Activated CD4-positive, alpha-beta T cell treated with anti-CD3 and anti-CD28 coated beads for 36 hours (primary cell): ENCODE results near the gene PHKA2. TPM values are rescaled to one million over a fixed set of nuclear protein-coding genes. Genes with fewer than 3 reads are reported as not detected.
"Not testable (repeated sequence)": the region's sequence is repeated elsewhere in the genome, so short reads cannot be mapped to it uniquely, and the experiment has no call there.

Experiments
- ATAC-seq: fragments of 200-7000 bp; cut with Tn5 transposase; one replicate; pipeline ENCODE4 v1.10.0; 2021; ENCODE audit warnings: mild to moderate bottlenecking, moderate library complexity
- CTCF ChIA-PET: fragments of 350-600 bp; sonication (Branson Sonifier 250); formaldehyde crosslinking; loops from one replicate; lab custom pipeline; 2021; ENCODE audit warnings: antibody characterized with exemption; lab: Charles Lee
- POLR2A ChIA-PET: fragments of 350-600 bp; sonication (Branson Sonifier 250); formaldehyde crosslinking; loops from one replicate; lab custom pipeline; 2021; ENCODE audit warnings: antibody characterized with exemption, inconsistent platforms; lab: Charles Lee
- DNase-seq: peaks from one replicate; pipeline ENCODE4 v3.0.0-alpha.2; 2020
- H3K27ac Mint-ChIP-seq: one replicate; pipeline ENCODE4 v1.8.0; 2021; ENCODE audit warnings: mixed read lengths
- H3K27me3 Mint-ChIP-seq: one replicate; pipeline ENCODE4 v1.8.0; 2021; ENCODE audit warnings: mixed read lengths
- H3K36me3 Mint-ChIP-seq: one replicate; pipeline ENCODE4 v1.8.0; 2021; ENCODE audit warnings: low read depth, mixed read lengths
- H3K4me1 Mint-ChIP-seq: one replicate; pipeline ENCODE4 v1.8.0; 2021; ENCODE audit warnings: mixed read lengths
- H3K4me3 Mint-ChIP-seq: one replicate; pipeline ENCODE4 v1.8.0; 2021; ENCODE audit warnings: mild to moderate bottlenecking, moderate library complexity, mixed read lengths
- H3K9me3 Mint-ChIP-seq: one replicate; pipeline ENCODE4 v1.8.0; 2021; ENCODE audit warnings: low read depth, mixed read lengths
- intact Hi-C, 2 experiments: fragments of 100-400 bp; cut with DNase I in 1 of 2; cut with micrococcal nuclease in 1 of 2; formaldehyde crosslinking; loops; one replicate each; pipeline versions ENCODE4 v1.14.2 to v1.15.1; 2022 to 2024; cut with DNase I, micrococcal nuclease
- total RNA-seq, 2 experiments: library from RNA; stranded (reverse); gene quantifications; one replicate each; pipeline ENCODE4 v1.2.3, GENCODE V29; 2021

The PHKA2 gene
- total RNA-seq, 2 experiments from 2014 or later, result 22.0 to 24.5 TPM

DNA sequence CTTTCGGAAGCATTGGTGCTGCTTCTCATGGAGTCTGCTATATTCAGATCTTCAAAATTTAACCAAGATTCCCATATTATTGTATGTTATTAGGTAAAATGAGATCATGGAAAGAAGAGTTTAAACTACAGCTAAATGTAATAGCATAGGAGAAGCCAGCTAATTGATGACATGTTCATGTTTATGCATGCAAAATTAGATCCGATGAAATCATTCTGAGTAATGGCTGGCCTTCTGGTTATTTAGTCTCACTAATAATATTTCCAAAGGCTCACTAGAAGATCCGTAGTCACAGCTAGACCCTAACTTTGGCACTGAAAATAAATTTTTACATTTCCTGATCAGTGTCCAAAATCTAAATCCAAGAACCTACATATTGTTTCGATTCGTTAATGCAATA, 19.8 kb upstream of the PHKA2 start:
- Mint-ChIP-seq H3K36me3 (no peaks in the 10 kb centered on the region), H3K4me3 (no peak overlapping the region), H3K27ac (no peak overlapping the region), H3K27me3 (no peaks in the 10 kb centered on the region), H3K9me3 (no peaks in the 10 kb centered on the region), H3K4me1 (no peaks in the 10 kb centered on the region)
- POLR2A ChIA-PET, result no interaction called here
- no peak for DNase-seq
- intact Hi-C loops, result no loop called here
- no peak for ATAC-seq
- CTCF ChIA-PET, result interaction anchor here (2.0 kb wide), 1 partner anchor 9 kb away, joined by 4 read pairs; no protein-coding TSS in a partner anchor

DNA sequence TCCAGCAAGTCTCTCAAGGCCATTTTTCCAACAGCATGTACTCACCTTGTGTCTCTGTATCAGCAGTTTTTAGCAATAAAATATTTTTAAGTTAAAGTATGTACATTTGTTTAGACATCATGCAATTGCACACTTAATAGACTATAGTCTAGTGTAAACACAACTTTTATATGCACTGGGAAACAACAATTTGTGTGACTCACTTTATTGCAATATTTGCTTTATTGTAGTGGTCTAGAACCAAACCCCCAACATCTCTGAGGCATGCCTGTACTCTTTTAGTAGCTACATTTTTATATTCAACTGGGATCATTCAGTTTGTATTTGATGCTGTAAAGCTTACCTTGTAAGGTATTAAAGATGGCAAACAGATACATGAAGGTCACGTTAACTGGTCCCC, 14.7 kb upstream of the PHKA2 start:
- Mint-ChIP-seq H3K27me3 (no peaks in the 10 kb centered on the region), H3K27ac (no peak overlapping the region), H3K9me3 (no peaks in the 10 kb centered on the region), H3K36me3 (no peaks in the 10 kb centered on the region), H3K4me1 (no peaks in the 10 kb centered on the region), H3K4me3 (no peak overlapping the region)
- ChIA-PET POLR2A (interaction anchor here (0.6 kb wide), 1 partner anchor 752 kb away, joined by 5 read pairs; no protein-coding TSS in a partner anchor), CTCF (no interaction called here)
- intact Hi-C loops, result no loop called here
- DNase-seq (no peak), ATAC-seq (no peak)

DNA sequence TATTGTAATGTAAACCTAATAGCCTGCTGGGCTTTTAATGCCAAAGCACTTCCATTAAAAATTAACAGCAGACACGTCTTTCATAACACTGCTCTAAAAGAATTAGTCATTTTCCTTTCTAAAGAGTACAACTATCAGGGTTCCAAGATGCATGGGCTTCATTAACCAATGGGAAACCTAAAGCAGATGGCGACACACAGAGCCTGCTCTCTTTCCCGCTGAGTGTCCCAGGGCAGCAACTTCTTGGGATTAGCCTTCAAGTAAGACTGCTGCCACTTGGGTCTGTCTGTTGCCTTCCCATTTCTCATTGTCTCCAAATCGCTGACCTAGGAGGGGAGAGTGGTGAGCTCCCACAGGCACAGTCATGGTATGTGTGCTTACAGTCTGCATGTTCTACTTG, 14.0 kb upstream of the PHKA2 start:
- no peak for ATAC-seq
- H3K27me3 Mint-ChIP-seq, result no peaks in the 10 kb centered on the region
- H3K9me3 Mint-ChIP-seq, result no peaks in the 10 kb centered on the region

DNA sequence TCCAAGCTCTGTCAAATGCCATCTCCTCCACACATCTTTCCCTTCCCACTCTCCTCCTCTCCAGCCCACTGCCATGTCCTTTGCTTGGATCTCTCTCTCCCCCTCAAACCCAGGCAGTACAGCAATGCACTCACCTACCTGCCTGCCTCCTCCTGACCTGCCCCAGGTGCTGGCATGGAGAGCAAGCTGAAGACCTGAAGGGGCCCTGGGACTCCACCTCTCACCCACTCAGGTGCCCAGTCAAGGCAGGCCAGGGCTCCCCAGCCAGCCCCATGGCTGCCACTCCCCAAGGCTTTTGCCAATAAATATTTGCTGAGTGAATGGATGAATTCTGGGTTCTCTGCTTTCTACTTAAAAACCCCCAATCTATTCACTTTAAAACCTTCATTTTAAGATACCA, 12.6 kb upstream of the PHKA2 start:
- POLR2A ChIA-PET, result no interaction called here
- intact Hi-C loops, result no loop called here
- Mint-ChIP-seq H3K9me3 (no peaks in the 10 kb centered on the region), H3K36me3 (no peaks in the 10 kb centered on the region), H3K27me3 (no peaks in the 10 kb centered on the region), H3K27ac (no peak overlapping the region), H3K4me1 (no peaks in the 10 kb centered on the region), H3K4me3 (no peak overlapping the region)
- CTCF ChIA-PET, result no interaction called here
- DNase-seq (no peak), ATAC-seq (no peak)

More for the DNA sequence above, 14.0 kb upstream of the PHKA2 start:
- H3K4me1 Mint-ChIP-seq, result no peaks in the 10 kb centered on the region
- H3K27ac Mint-ChIP-seq, result no peak overlapping the region
- CTCF ChIA-PET, result no interaction called here
- POLR2A ChIA-PET, result interaction anchor here (0.6 kb wide), 2 partner anchors 9 to 753 kb away, joined by 3 to 5 read pairs; no protein-coding TSS in a partner anchor
- DNase-seq, result no peak
- H3K4me3 Mint-ChIP-seq, result no peak overlapping the region
- intact Hi-C loops, result no loop called here
- no peaks in the 10 kb centered on the region for H3K36me3 Mint-ChIP-seq

DNA sequence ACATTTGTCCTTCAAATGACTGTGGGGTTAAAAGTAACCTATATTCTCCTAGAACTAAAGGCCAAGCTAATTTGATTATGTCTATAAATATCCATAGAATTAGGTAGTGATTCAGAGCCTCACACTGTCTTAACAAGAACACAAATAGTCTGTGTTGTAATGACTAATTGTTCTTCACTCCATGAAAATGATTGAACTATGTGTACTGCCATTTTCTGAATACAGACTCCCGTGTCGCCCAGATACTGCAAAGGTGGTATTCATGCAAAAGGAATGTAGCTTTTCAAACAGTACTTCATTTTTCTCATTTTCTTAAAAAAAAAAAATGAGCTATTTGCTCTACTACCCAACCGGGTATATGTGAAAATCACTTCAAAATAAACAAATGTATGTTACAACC, 11.3 kb upstream of the PHKA2 start:
- Mint-ChIP-seq H3K4me1 (no peaks in the 10 kb centered on the region), H3K27ac (no peak overlapping the region), H3K27me3 (no peaks in the 10 kb centered on the region), H3K4me3 (no peak overlapping the region), H3K36me3 (no peaks in the 10 kb centered on the region), H3K9me3 (no peaks in the 10 kb centered on the region)
- no peak for ATAC-seq
- ChIA-PET POLR2A (no interaction called here), CTCF (interaction anchor here (2.1 kb wide), 1 partner anchor 8 kb away, joined by 4 read pairs; no protein-coding TSS in a partner anchor)
- DNase-seq, result no peak
- intact Hi-C loops, result no loop called here

DNA sequence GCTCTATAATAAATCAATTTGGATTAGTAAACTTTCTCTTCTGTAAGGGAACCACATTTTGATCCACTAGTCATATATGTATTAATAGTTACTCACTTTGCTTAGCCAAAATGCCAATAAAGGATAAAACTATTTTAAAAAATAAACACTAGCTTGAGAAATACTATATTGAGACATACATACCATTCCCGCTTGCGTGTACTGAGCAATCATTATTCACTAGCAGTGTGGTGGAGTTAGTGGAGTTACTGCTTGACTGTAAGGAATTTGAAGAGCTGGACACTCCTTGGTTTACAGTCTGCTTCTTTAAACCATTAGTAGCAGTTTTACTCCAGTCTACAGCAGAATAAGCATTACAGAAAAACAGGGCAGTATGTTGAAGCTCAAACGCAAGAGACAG, 10.8 kb upstream of the PHKA2 start:
- Mint-ChIP-seq H3K36me3 (no peaks in the 10 kb centered on the region), H3K4me1 (no peaks in the 10 kb centered on the region), H3K27ac (no peak overlapping the region), H3K4me3 (no peak overlapping the region), H3K9me3 (no peaks in the 10 kb centered on the region), H3K27me3 (no peaks in the 10 kb centered on the region)
- ATAC-seq, result no peak
- ChIA-PET CTCF (interaction anchor here (0.7 to 2.1 kb wide), 2 partner anchors 8 to 383 kb away, joined by 3 to 4 read pairs; no protein-coding TSS in a partner anchor), POLR2A (no interaction called here)
- intact Hi-C loops, result no loop called here
- no peak for DNase-seq

DNA sequence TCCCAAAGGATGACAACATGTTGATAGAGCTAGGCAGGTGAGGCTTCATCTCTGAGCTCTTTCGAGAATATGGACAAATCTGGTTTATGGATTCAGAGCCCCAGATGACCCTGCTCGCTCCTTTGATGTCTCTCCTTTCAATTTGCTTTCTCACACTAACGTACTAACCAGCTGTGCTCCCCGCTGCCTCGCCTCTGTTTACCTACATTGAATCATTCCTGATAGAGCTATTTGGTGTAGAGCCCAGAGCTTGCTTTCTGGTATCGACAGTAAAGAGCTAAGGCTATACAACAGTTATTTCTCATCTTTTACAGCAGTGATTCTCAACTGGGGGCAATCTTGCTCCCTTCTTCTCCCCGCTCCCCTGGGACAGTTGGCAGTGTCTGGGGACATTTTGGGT, 8.9 kb upstream of the PHKA2 start:
- no peaks in the 10 kb centered on the region for H3K9me3 Mint-ChIP-seq
- DNase-seq, result no peak
- H3K36me3 Mint-ChIP-seq, result no peaks in the 10 kb centered on the region
- intact Hi-C loops, result no loop called here
- ChIA-PET CTCF (no interaction called here), POLR2A (no interaction called here)
- H3K4me1 Mint-ChIP-seq, result no peaks in the 10 kb centered on the region
- no peak for ATAC-seq
- H3K27ac Mint-ChIP-seq, result no peak overlapping the region
- H3K4me3 Mint-ChIP-seq, result no peak overlapping the region
- no peaks in the 10 kb centered on the region for H3K27me3 Mint-ChIP-seq

DNA sequence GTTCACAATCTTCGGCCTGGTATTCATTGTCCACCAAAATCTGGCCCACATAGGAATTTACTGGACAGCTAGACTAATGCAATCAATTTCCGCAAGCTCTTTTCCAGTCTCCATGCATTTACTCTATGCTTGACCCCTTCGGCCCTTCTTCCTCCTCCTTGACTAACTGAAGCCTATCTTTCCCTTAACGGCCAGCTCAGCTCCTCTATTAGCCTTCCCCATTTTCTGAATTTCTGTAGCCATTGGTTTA, 1.2 kb upstream of the PHKA2 start:
- intact Hi-C loops, result loop anchor here (1.0 to 10.0 kb wide), 9 partner anchors 28 to 1246 kb away; partner anchors contain the start of genes CDKL5 (in 1 of the 2), PDHA1 (in 1 of the 2), RS1 (in 1 of the 2) and SCML2 (in 1 of the 2)
- Mint-ChIP-seq H3K36me3 (no peaks in the 10 kb centered on the region), H3K4me1 (peaks cover 11% of the 10 kb centered on the region), H3K9me3 (no peaks in the 10 kb centered on the region), H3K4me3 (peak overlapping the region; percentile 84), H3K27me3 (no peaks in the 10 kb centered on the region), H3K27ac (peak overlapping the region; percentile 93)
- ChIA-PET CTCF (interaction anchor here (0.6 to 1.3 kb wide), 3 partner anchors 29 to 348 kb away, joined by 3 to 5 read pairs (median 3); no protein-coding TSS in a partner anchor), POLR2A (interaction anchor here (0.6 kb wide), 1 partner anchor 761 kb away, joined by 3 read pairs; no protein-coding TSS in a partner anchor)
- DNase-seq (no peak), ATAC-seq (no peak)

DNA sequence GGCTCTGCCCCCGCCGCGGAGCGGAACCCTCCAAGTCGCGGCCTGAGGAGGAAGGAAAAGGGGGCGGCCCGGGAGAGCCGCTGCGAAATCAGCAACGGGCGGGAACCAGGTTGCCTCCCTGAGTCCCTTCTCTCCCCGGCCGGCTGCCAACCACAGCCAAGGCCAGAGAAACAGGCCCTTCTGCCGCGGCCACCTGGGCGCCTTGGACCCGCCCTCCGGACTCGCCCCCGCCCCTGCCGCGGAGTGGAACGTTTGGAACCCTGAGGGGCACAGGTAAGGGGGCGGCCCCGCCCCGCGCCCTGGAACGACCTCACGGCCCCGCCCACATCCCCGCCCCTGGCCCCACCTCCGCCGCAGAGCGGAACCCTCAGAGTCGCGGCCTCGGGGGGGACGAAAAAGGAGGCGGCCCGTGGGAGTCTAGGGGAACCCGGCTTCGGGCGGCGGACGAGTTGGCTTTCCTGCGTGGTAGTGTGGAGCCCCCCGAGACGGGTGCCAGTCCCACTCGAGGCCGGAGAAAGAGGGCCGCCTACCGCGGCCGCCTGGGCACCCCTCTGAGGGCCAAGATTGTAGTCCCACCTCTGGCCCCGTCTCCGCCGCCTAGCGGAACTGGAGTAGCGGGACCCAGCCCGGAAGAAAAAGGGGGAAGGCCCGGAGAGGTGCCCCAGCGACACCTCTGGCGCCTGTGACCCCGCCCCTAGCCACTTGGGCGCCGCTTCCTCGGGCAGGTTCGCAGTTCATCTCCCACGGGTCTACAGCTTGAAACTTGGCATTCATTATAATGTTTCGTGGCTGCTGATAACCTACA, 669 bp upstream of the PHKA2 start:
- peak; percentile 91 for DNase-seq
- Mint-ChIP-seq H3K4me3 (peak overlapping the region; percentile 84), H3K36me3 (no peaks in the 10 kb centered on the region), H3K27me3 (no peaks in the 10 kb centered on the region), H3K4me1 (peaks cover 11% of the 10 kb centered on the region), H3K9me3 (no peaks in the 10 kb centered on the region), H3K27ac (peak overlapping the region; percentile 93)
- ATAC-seq, result peak; percentile 90
- intact Hi-C loops, result loop anchor here (1.0 to 10.0 kb wide), 11 partner anchors 28 to 1246 kb away; partner anchors contain the start of genes CDKL5 (in 2 of the 2), PDHA1 (in 2 of the 2), RS1 (in 1 of the 2) and SCML2 (in 1 of the 2)
- ChIA-PET CTCF (interaction anchor here (0.6 to 1.3 kb wide), 3 partner anchors 29 to 349 kb away, joined by 3 to 5 read pairs (median 3); no protein-coding TSS in a partner anchor), POLR2A (interaction anchor here (0.6 kb wide), 1 partner anchor 762 kb away, joined by 3 read pairs; no protein-coding TSS in a partner anchor)

DNA sequence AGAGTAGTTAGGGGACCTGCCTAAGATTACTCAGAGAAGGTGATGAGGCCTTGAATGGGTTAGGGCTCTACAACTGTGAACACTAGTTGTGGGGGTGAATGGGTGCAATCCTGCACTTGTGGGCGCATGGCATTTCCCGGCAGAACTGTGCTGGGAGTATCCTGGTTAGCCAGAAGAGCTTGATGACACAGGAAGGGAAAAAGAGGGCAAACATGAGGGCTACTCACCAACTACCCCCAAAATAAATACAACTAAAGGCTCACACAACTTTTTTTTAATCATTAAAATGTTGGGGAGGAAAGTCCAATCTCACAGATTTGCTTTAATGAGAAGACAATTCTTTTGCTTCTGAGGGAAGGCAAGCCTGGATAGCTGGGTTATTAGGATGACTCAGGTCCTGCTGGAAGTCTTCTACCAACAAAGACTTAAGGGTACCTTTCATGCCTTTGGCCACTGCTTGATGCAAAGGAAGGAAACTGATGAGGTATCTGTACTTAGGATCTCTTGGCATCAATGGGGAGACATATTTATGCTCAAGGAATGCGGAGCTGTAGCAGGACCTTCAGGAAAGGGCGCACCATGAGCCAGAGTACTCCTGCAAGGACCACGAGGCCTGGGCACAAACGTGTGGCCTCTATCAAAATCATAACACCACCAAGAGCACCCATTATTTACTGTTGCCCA, 2.6 kb downstream of the PHKA2 start:
- intact Hi-C loops, result loop anchor here in 1 of 2 experiments (10.0 kb wide), 2 partner anchors 306 to 556 kb away; partner anchors contain the start of genes CDKL5 and RS1
- ChIA-PET CTCF (interaction anchor here (0.5 to 0.6 kb wide), 2 partner anchors 18 to 623 kb away, joined by 3 to 5 read pairs; no protein-coding TSS in a partner anchor), POLR2A (no interaction called here)
- H3K4me1 Mint-ChIP-seq, result peaks cover 11% of the 10 kb centered on the region
- no peak overlapping the region for H3K4me3 Mint-ChIP-seq
- H3K27ac Mint-ChIP-seq, result no peak overlapping the region
- H3K36me3 Mint-ChIP-seq, result no peaks in the 10 kb centered on the region
- no peaks in the 10 kb centered on the region for H3K27me3 Mint-ChIP-seq
- DNase-seq, result no peak
- no peak for ATAC-seq
- no peaks in the 10 kb centered on the region for H3K9me3 Mint-ChIP-seq

DNA sequence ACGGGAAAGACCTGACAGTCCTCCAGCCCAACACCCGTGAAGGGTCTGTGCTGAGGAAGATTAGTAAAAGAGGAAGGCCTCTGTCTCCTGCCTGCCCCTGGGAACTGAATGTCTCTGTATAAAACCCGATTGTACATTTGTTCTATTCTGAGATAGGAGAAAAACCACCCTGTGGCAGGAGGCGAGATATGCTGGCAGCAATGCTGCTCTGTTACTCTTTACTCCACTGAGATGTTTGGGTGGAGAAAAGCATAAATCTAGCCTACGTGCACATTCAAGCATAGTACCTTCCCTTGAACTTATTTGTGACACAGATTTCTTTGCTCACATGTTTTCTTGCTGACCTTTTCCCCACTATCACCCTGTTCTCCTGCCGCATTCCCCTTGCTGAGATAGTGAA, 3.7 kb downstream of the PHKA2 start:
- H3K27me3 Mint-ChIP-seq, H3K4me1 Mint-ChIP-seq, DNase-seq, POLR2A ChIA-PET, H3K36me3 Mint-ChIP-seq, H3K4me3 Mint-ChIP-seq, H3K27ac Mint-ChIP-seq, ATAC-seq, H3K9me3 Mint-ChIP-seq: not testable (repeated sequence)
- intact Hi-C loops, result loop anchor here in 1 of 2 experiments (10.0 kb wide), 2 partner anchors 305 to 555 kb away; partner anchors contain the start of genes CDKL5 and RS1
- CTCF ChIA-PET, result interaction anchor here (0.6 kb wide), 1 partner anchor 622 kb away, joined by 5 read pairs; no protein-coding TSS in a partner anchor
